H1 (cell line): ENCODE data around the gene EXOC1.

Experiments used
- HDAC2 ChIP-seq, 2 experiments: fragments of 300-600 bp in 1 of 2; sonication (generic) in 1 of 2; IDR thresholded peaks; 2 replicates each; pipeline ENCODE4 v1.6.1; 2011 to 2012; ENCODE audit warnings: low read depth in 2 of 2, low read length in 2 of 2, mild to moderate bottlenecking in 2 of 2, moderate library complexity in 2 of 2, borderline replicate concordance in 1 of 2, inconsistent platforms in 1 of 2
- KDM1A ChIP-seq: fragments of 200-600, 300-600 bp; sonication (generic); IDR thresholded peaks from 2 replicates; pipeline ENCODE4 v1.7.1; 2016; ENCODE audit warnings: mild to moderate bottlenecking, low read length, borderline replicate concordance
- TF ChIP-seq, protein P1 (sequence below): IDR thresholded peaks from 2 replicates; pipeline ENCODE4 v1.6.1; 2011; ENCODE audit warnings: low read length, improper control_type of control experiment

DNA sequence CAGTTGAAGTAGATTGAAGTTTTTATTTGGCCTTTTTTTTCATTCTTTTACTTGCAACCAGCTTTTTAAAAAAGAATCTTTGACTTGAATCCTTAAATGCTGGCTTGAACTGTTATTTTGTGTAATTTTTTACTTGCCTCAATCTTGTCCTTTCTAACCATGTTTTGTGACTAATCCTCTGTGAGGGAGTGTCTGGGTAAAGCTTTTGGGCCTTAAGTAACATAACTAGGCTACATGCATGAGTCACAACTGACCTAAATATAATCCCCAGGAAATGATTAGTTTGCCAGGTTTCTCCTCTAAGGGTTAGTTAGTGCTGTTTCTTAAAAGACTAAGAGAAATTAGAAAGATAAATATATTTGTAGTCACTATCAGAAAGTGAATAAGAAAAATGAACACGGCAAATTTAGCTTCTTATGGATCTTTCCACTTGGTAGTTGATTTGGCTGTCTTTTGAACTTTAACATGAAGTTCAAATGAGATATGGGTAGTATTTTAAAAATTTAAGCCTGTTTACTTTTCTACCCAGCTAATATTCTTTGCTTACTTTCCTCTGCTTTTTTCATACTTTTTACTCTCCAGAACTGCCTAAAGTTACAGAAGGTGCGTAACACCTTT lies 13.0 kb downstream of the EXOC1 start:
- TF ChIP-seq HDAC2 (IDR thresholded peaks at IDR 0.05; ENCODE audit: borderline replicate concordance in 1 of 2, low read depth in 2 of 2, low read length in 2 of 2) (no peak), KDM1A (no peak)
- TF ChIP-seq, protein P1, sequence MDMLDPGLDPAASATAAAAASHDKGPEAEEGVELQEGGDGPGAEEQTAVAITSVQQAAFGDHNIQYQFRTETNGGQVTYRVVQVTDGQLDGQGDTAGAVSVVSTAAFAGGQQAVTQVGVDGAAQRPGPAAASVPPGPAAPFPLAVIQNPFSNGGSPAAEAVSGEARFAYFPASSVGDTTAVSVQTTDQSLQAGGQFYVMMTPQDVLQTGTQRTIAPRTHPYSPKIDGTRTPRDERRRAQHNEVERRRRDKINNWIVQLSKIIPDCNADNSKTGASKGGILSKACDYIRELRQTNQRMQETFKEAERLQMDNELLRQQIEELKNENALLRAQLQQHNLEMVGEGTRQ, result no peak
